ENCODE data around the gene GSG1L. TPM values are rescaled to one million over a fixed set of nuclear protein-coding genes. Genes with fewer than 3 reads are reported as not detected.

Gene GSG1L
- total RNA-seq, 5 donors from 2014 or later (not counting 1 experiment from before 2014, with no cell fraction given): not detected

GRCh38 chr16:27776556-27777225 is 286.8 kb downstream of the GSG1L start:
- peaks cover 11% of the 10 kb centered on the region for H3K36me3 Mint-ChIP-seq
- no peaks in the 10 kb centered on the region for H3K4me1 ChIP-seq (ENCODE audit: control insufficient read depth in 1 of 2, extremely low read depth in 1 of 2, insufficient read depth in 2 of 2, low read length in 2 of 2)
- no peak for DNase-seq
- no peaks in the 10 kb centered on the region for H3K27me3 Mint-ChIP-seq
- ChIA-PET POLR2A (no interaction called here), CTCF (no interaction called here)
- H3K36me3 ChIP-seq (ENCODE audit: control insufficient read depth in 2 of 2, extremely low read depth in 1 of 2, insufficient read depth in 1 of 2, low read length in 1 of 2): peaks cover 1 to 2% of the 10 kb centered on the region in 2 donors
- no peaks in the 10 kb centered on the region for H3K9me3 Mint-ChIP-seq
- H3K27ac ChIP-seq (ENCODE audit: low read length): no peak overlapping the region
- no peaks in the 10 kb centered on the region for H3K4me1 Mint-ChIP-seq
- WGBS (ENCODE audit: insufficient coverage): 91% methylated on average over 20 of the region's 26 CpGs
- H3K27me3 ChIP-seq (replicated peaks in 1 of 2; ENCODE audit: control insufficient read depth in 2 of 2, extremely low read depth in 1 of 2, insufficient read depth in 2 of 2, low read length in 1 of 2): no peaks in the 10 kb centered on the region
- no peak overlapping the region for H3K4me3 Mint-ChIP-seq
- ATAC-seq (replicated peaks in 1 of 4): no peak
- H3K27ac Mint-ChIP-seq: no peak overlapping the region
- no peak overlapping the region for H3K4me3 ChIP-seq (ENCODE audit: control insufficient read depth in 1 of 2, extremely low read depth in 1 of 2, low read length in 1 of 2)
- no peaks in the 10 kb centered on the region for H3K9me3 ChIP-seq

DNA sequence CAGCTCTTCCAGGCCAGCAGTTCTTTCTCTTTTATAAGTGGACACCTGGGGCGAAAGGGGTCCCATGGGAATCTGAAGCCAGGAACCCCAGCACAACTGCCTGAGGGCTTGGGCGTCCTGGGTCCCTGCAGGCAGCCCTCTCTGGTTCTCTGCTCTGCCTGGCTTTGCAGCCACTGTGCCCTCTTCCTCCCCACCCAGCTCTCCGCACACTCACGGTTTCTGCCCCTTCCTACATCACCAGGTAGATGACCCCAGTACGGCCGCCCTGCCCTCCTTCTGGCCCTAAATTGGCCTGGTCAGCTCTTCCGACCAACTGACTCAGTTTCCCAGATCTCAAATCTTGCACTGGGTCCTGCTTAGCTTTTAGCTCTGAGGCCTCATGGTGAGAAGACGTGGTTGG is 288.3 kb downstream of the GSG1L start:
- Mint-ChIP-seq H3K4me1 (no peaks in the 10 kb centered on the region), H3K4me3 (no peak overlapping the region), H3K27ac (no peak overlapping the region), H3K27me3 (no peaks in the 10 kb centered on the region), H3K9me3 (no peaks in the 10 kb centered on the region), H3K36me3 (peaks cover 22% of the 10 kb centered on the region)
- DNase-seq: no peak
- ATAC-seq (replicated peaks in 1 of 4): no peak
- Histone ChIP-seq H3K27me3 (replicated peaks in 1 of 2; ENCODE audit: control insufficient read depth in 2 of 2, extremely low read depth in 1 of 2, insufficient read depth in 2 of 2, low read length in 1 of 2) (no peaks in the 10 kb centered on the region), H3K9me3 (no peaks in the 10 kb centered on the region), H3K4me3 (ENCODE audit: control insufficient read depth in 1 of 2, extremely low read depth in 1 of 2, low read length in 1 of 2) (no peak overlapping the region), H3K4me1 (ENCODE audit: control insufficient read depth in 1 of 2, extremely low read depth in 1 of 2, insufficient read depth in 2 of 2, low read length in 2 of 2) (no peaks in the 10 kb centered on the region), H3K27ac (ENCODE audit: low read length) (no peak overlapping the region), H3K36me3 (ENCODE audit: control insufficient read depth in 2 of 2, extremely low read depth in 1 of 2, insufficient read depth in 1 of 2, low read length in 1 of 2) (peaks cover 4 to 5% of the 10 kb centered on the region in 2 donors)
- WGBS (ENCODE audit: insufficient coverage): 91% methylated on average over 5 of the region's 8 CpGs
- ChIA-PET POLR2A (no interaction called here), CTCF (no interaction called here)

- Mint-ChIP-seq H3K4me1 (no peaks in the 10 kb centered on the region), H3K27me3 (no peaks in the 10 kb centered on the region), H3K4me3 (no peak overlapping the region), H3K9me3 (no peaks in the 10 kb centered on the region), H3K27ac (no peak overlapping the region), H3K36me3 (peaks cover 25% of the 10 kb centered on the region)
- ChIA-PET CTCF (no interaction called here), POLR2A (no interaction called here)
- 95% methylated on average over 21 of the region's 22 CpGs for WGBS (ENCODE audit: insufficient coverage)
- ATAC-seq (replicated peaks in 1 of 4) (no peak), DNase-seq (no peak)
- Histone ChIP-seq H3K27ac (ENCODE audit: low read length) (no peak overlapping the region), H3K9me3 (no peaks in the 10 kb centered on the region), H3K4me1 (ENCODE audit: control insufficient read depth in 1 of 2, extremely low read depth in 1 of 2, insufficient read depth in 2 of 2, low read length in 2 of 2) (no peaks in the 10 kb centered on the region), H3K4me3 (ENCODE audit: control insufficient read depth in 1 of 2, extremely low read depth in 1 of 2, low read length in 1 of 2) (no peak overlapping the region), H3K27me3 (replicated peaks in 1 of 2; ENCODE audit: control insufficient read depth in 2 of 2, extremely low read depth in 1 of 2, insufficient read depth in 2 of 2, low read length in 1 of 2) (no peaks in the 10 kb centered on the region), H3K36me3 (ENCODE audit: control insufficient read depth in 2 of 2, extremely low read depth in 1 of 2, insufficient read depth in 1 of 2, low read length in 1 of 2) (peaks cover 8 to 9% of the 10 kb centered on the region in 2 donors)
Observed at GRCh38 chr16:27774779-27775178, 288.7 kb downstream of the GSG1L start.

GRCh38 chr16:27773344-27773743 is 290.2 kb downstream of the GSG1L start:
- ATAC-seq (replicated peaks in 1 of 4) (no peak), DNase-seq (no peak)
- no peaks in the 10 kb centered on the region for H3K27me3 ChIP-seq (replicated peaks in 1 of 2; ENCODE audit: control insufficient read depth in 2 of 2, extremely low read depth in 1 of 2, insufficient read depth in 2 of 2, low read length in 1 of 2)
- no peak overlapping the region for H3K4me3 ChIP-seq (ENCODE audit: control insufficient read depth in 1 of 2, extremely low read depth in 1 of 2, low read length in 1 of 2)
- ChIA-PET CTCF (no interaction called here), POLR2A (no interaction called here)
- Mint-ChIP-seq H3K4me3 (no peak overlapping the region), H3K9me3 (no peaks in the 10 kb centered on the region), H3K27me3 (no peaks in the 10 kb centered on the region), H3K4me1 (no peaks in the 10 kb centered on the region), H3K27ac (no peak overlapping the region), H3K36me3 (peaks cover 31% of the 10 kb centered on the region)
- peaks cover 9 to 11% of the 10 kb centered on the region in 2 donors for H3K36me3 ChIP-seq (ENCODE audit: control insufficient read depth in 2 of 2, extremely low read depth in 1 of 2, insufficient read depth in 1 of 2, low read length in 1 of 2)
- H3K9me3 ChIP-seq: no peaks in the 10 kb centered on the region
- whole genome bisulfite sequencing (ENCODE audit: insufficient coverage): 95% methylated on average over 4 of the region's 4 CpGs
- no peaks in the 10 kb centered on the region for H3K4me1 ChIP-seq (ENCODE audit: control insufficient read depth in 1 of 2, extremely low read depth in 1 of 2, insufficient read depth in 2 of 2, low read length in 2 of 2)
- no peak overlapping the region for H3K27ac ChIP-seq (ENCODE audit: low read length)

- 98% methylated on average over 5 of the region's 8 CpGs for WGBS (ENCODE audit: insufficient coverage)
- POLR2A ChIA-PET: no interaction called here
Observed at GRCh38 chr16:27772093-27772825, 291.3 kb downstream of the GSG1L start.

GRCh38 chr16:27771201-27771910 is 292.2 kb downstream of the GSG1L start:
- H3K4me1 Mint-ChIP-seq: no peaks in the 10 kb centered on the region
- no peak for ATAC-seq (replicated peaks in 1 of 4)
- no peak overlapping the region for H3K27ac Mint-ChIP-seq
- no peak overlapping the region for H3K4me3 Mint-ChIP-seq
- Histone ChIP-seq H3K4me3 (ENCODE audit: control insufficient read depth in 1 of 2, extremely low read depth in 1 of 2, low read length in 1 of 2) (no peak overlapping the region), H3K9me3 (no peaks in the 10 kb centered on the region), H3K36me3 (ENCODE audit: control insufficient read depth in 2 of 2, extremely low read depth in 1 of 2, insufficient read depth in 1 of 2, low read length in 1 of 2) (peaks cover 9 to 23% of the 10 kb centered on the region in 2 donors), H3K4me1 (ENCODE audit: control insufficient read depth in 1 of 2, extremely low read depth in 1 of 2, insufficient read depth in 2 of 2, low read length in 2 of 2) (no peaks in the 10 kb centered on the region), H3K27me3 (replicated peaks in 1 of 2; ENCODE audit: control insufficient read depth in 2 of 2, extremely low read depth in 1 of 2, insufficient read depth in 2 of 2, low read length in 1 of 2) (no peaks in the 10 kb centered on the region), H3K27ac (ENCODE audit: low read length) (no peak overlapping the region)
- ChIA-PET POLR2A (no interaction called here), CTCF (no interaction called here)
- H3K9me3 Mint-ChIP-seq: no peaks in the 10 kb centered on the region
- no peaks in the 10 kb centered on the region for H3K27me3 Mint-ChIP-seq
- WGBS (ENCODE audit: insufficient coverage): 94% methylated on average over 11 of the region's 16 CpGs
- peaks cover 26% of the 10 kb centered on the region for H3K36me3 Mint-ChIP-seq
- no peak for DNase-seq

More at GRCh38 chr16:27772093-27772825, 291.3 kb downstream of the GSG1L start:
- H3K27ac Mint-ChIP-seq: no peak overlapping the region
- H3K9me3 Mint-ChIP-seq: no peaks in the 10 kb centered on the region
- Histone ChIP-seq H3K4me3 (ENCODE audit: control insufficient read depth in 1 of 2, extremely low read depth in 1 of 2, low read length in 1 of 2) (no peak overlapping the region), H3K27ac (ENCODE audit: low read length) (no peak overlapping the region), H3K36me3 (ENCODE audit: control insufficient read depth in 2 of 2, extremely low read depth in 1 of 2, insufficient read depth in 1 of 2, low read length in 1 of 2) (peaks cover 9 to 15% of the 10 kb centered on the region in 2 donors), H3K4me1 (ENCODE audit: control insufficient read depth in 1 of 2, extremely low read depth in 1 of 2, insufficient read depth in 2 of 2, low read length in 2 of 2) (no peaks in the 10 kb centered on the region), H3K9me3 (no peaks in the 10 kb centered on the region), H3K27me3 (replicated peaks in 1 of 2; ENCODE audit: control insufficient read depth in 2 of 2, extremely low read depth in 1 of 2, insufficient read depth in 2 of 2, low read length in 1 of 2) (no peaks in the 10 kb centered on the region)
- no peak for DNase-seq
- ATAC-seq (replicated peaks in 1 of 4): no peak
- H3K36me3 Mint-ChIP-seq: peaks cover 31% of the 10 kb centered on the region
- no peaks in the 10 kb centered on the region for H3K27me3 Mint-ChIP-seq
- H3K4me1 Mint-ChIP-seq: no peaks in the 10 kb centered on the region
- no peak overlapping the region for H3K4me3 Mint-ChIP-seq
- CTCF ChIA-PET: no interaction called here
